Fibroblast of pulmonary artery (primary cell): ENCODE results near the gene MMP20.

Experiments
- DNase-seq: peaks from one replicate; pipeline ENCODE4 v3.0.0-alpha.2; 2010; ENCODE audit warnings: low read depth
- H3K4me3 ChIP-seq: replicated peaks from 2 replicates; pipeline ENCODE4 v1.5.1; 2011; ENCODE audit warnings: low read depth, mild to moderate bottlenecking, control low read depth, low read length, moderate library complexity
- TF ChIP-seq, protein P1 (sequence below): IDR thresholded peaks from 2 replicates; pipeline ENCODE4 v1.5.1; 2011; ENCODE audit warnings: mild to moderate bottlenecking, control low read depth, low read length, inconsistent platforms; ENCODE audit errors: missing control alignments

The MMP20 gene

GRCh38 chr11:102625177-102625576, at the start of gene MMP20:
MMP20 (minus strand) TSS chr11:102625332; CDS start chr11:102625319, 13 bp downstream.
- H3K4me3 ChIP-seq: no peak within 1 kb of the TSS
- TF ChIP-seq, protein P1, sequence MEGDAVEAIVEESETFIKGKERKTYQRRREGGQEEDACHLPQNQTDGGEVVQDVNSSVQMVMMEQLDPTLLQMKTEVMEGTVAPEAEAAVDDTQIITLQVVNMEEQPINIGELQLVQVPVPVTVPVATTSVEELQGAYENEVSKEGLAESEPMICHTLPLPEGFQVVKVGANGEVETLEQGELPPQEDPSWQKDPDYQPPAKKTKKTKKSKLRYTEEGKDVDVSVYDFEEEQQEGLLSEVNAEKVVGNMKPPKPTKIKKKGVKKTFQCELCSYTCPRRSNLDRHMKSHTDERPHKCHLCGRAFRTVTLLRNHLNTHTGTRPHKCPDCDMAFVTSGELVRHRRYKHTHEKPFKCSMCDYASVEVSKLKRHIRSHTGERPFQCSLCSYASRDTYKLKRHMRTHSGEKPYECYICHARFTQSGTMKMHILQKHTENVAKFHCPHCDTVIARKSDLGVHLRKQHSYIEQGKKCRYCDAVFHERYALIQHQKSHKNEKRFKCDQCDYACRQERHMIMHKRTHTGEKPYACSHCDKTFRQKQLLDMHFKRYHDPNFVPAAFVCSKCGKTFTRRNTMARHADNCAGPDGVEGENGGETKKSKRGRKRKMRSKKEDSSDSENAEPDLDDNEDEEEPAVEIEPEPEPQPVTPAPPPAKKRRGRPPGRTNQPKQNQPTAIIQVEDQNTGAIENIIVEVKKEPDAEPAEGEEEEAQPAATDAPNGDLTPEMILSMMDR: no peak
- no peak for DNase-seq

DNA sequence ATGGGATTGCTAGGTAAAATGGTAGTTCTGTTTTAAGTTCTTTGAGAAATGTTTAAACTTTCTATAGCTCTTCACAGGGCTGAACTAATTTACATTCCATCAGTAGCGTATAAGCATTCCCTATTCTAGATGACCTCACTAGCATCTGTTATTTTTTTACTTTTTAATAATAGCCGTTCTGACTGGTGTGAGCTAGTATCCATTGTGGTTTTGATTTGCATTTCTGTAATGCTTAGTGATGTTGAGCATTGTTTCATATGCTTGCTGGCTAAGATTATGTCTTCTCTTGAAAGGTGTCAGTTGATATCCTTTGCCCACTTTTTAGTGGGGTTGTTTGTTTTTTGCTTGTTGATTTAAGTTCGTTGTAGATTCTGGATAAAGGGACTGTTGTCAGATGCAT, 44.5 kb upstream of the MMP20 start:
- no peak overlapping the region for H3K4me3 ChIP-seq
- TF ChIP-seq, protein P1: no peak
- DNase-seq: no peak

DNA sequence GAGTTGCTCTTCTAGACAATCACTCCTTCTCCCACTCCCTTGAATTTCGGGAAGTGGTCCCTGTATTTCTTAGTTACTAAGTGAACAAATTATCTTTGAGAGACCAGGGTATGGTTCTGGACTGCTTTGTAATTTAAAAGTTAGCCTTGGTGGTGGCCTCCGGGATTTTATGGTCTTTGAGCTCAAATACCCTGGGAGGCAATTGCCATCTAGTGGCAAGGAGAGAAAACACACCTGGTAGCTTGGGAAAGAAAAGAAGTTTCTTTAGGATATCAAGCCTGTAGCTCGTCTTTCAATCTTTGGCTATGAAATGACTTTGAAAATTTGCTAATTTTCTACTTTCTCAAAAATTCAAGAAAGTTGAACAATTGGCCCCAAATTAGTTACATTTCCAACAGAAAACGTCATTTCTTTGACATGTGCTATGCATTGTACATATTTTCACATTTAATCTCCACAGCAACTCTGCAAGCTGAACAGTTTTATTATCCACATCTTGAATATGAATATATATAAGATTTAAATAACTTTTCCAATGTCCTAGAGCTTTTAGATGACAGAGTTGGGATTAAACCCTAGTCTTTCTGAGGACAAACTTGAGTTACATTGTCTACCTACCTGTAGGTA, 41.3 kb upstream of the MMP20 start:
- TF ChIP-seq, protein P1: peak; percentile 92
- peak; percentile 65 for DNase-seq

DNA sequence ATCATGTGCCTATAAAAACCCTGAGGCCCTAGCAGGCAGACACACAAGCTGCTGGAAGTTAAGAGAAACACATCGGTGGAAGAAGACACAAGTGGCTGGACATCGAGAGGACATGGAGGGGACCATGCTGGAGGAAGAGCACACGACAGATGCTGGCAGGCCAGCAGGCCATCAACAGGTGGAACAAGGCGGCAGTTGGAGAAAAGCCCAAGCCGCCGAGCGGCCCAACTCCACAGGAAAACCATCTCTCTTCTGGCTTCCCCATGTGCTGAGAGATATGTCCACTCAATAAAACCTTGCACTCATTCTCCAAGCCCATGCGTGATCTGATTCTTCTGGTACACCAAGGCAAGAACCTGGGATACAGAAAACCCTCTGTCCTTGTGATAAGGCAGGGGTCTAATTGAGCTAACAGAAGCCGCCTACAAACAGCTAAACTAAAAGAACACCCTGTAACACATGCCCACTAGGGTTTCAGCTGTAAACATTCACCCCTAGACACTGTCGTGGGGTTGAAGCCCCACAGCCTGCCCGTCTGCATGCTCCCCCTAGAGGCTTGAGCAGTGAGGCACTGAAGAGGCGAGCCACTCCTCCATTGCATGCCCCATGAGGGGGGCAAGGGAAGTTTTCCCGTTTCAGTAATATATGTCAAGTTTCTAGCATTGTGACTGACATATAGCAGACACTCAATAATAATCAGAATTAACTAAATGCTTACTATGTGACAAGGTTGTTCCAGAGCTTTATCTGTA, 39.0 kb upstream of the MMP20 start:
- no peak overlapping the region for H3K4me3 ChIP-seq
- DNase-seq: peak; percentile 8
- TF ChIP-seq, protein P1: peak; percentile 53

More for the DNA sequence above, 41.3 kb upstream of the MMP20 start:
- H3K4me3 ChIP-seq: no peak overlapping the region

- H3K4me3 ChIP-seq: no peak overlapping the region
- no peak for DNase-seq
- TF ChIP-seq, protein P1: no peak
Measured at GRCh38 chr11:102662607-102663006, 37.5 kb upstream of the MMP20 start.

- H3K4me3 ChIP-seq: no peak overlapping the region
- DNase-seq: no peak
- TF ChIP-seq, protein P1: no peak
Measured at GRCh38 chr11:102661040-102661439, 35.9 kb upstream of the MMP20 start.

- TF ChIP-seq, protein P1: no peak
Measured at GRCh38 chr11:102656528-102656927, 31.4 kb upstream of the MMP20 start.

More at GRCh38 chr11:102656528-102656927, 31.4 kb upstream of the MMP20 start:
- DNase-seq: no peak
- H3K4me3 ChIP-seq: no peak overlapping the region
